OCI-LY1 (cell line): ENCODE measurements around the gene TM4SF18.

Experiments used
- EZH2 ChIP-seq: fragments of 200-600 bp; sonication (generic), shearing (Covaris generic); IDR thresholded peaks from 2 replicates; pipeline ENCODE4 v1.8.0; 2017; ENCODE audit warnings: borderline replicate concordance, mixed run types, mild to moderate bottlenecking, antibody characterized with exemption, low read length, moderate library complexity, mixed read lengths
- TF ChIP-seq, protein P1 (sequence below): fragments of 200-600 bp; sonication (generic), shearing (Covaris generic); IDR thresholded peaks from 2 replicates; pipeline ENCODE4 v1.5.1; 2017; ENCODE audit warnings: mild to moderate bottlenecking, antibody characterized with exemption, low read length, moderate library complexity, mixed read lengths

DNA sequence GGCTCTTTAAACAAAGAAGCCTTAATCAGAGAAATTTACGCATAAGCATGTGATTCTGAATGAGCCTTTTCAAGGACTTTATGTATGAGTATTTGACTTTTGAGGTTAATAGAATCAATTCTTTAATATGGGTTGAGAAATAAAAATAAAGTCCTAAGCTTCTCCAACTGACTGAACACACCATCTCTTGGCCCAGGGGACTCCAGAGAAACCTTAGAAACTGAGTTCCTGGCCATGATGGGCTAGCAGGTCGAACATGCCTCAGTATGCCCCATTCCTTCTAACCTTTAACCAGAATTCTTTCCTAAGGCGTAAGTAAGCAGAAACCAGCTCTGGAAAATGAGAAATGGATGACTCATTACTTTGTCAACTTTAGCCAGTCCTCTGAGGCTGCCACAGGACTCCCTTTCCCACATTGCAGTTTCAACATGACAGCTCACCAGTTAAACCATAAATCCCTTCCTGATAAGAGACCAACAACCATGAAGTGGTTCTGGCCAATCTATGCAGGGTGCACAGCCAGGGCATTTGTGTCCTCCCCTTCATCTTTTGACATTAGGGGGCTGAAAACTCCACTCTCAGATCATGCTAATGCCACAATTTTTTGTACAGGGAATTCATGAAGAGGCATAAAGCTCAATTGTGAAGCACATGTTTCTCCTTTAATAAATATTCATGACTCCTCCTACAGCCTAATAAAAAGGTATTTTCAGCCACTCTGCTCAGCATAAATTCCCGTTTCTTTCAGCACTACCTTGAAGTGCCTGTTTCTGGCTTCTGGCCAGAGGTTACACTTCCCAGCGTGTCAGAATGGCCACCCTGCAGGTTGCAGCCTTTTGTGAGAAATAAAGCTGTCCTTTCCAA lies 33.3 kb downstream of the TM4SF18 start:
- TF ChIP-seq, protein P1, sequence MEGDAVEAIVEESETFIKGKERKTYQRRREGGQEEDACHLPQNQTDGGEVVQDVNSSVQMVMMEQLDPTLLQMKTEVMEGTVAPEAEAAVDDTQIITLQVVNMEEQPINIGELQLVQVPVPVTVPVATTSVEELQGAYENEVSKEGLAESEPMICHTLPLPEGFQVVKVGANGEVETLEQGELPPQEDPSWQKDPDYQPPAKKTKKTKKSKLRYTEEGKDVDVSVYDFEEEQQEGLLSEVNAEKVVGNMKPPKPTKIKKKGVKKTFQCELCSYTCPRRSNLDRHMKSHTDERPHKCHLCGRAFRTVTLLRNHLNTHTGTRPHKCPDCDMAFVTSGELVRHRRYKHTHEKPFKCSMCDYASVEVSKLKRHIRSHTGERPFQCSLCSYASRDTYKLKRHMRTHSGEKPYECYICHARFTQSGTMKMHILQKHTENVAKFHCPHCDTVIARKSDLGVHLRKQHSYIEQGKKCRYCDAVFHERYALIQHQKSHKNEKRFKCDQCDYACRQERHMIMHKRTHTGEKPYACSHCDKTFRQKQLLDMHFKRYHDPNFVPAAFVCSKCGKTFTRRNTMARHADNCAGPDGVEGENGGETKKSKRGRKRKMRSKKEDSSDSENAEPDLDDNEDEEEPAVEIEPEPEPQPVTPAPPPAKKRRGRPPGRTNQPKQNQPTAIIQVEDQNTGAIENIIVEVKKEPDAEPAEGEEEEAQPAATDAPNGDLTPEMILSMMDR: no peak
- no peak for TF ChIP-seq EZH2
